CD8-positive, alpha-beta memory T cell (primary cell): Measurements from ENCODE around the gene DNAJC19. TPM values are rescaled to one million over a fixed set of nuclear protein-coding genes. Genes with fewer than 3 reads are reported as not detected.

Experiments used
- CTCF ChIA-PET: fragments of 350-600 bp; sonication (Branson Sonifier 250); formaldehyde crosslinking; loops from one replicate; lab custom pipeline; 2021; ENCODE audit warnings: antibody characterized with exemption; lab: Charles Lee
- POLR2A ChIA-PET: fragments of 350-600 bp; sonication (Branson Sonifier 250); formaldehyde crosslinking; loops from one replicate; lab custom pipeline; 2021; ENCODE audit warnings: antibody characterized with exemption; lab: Charles Lee
- DNase-seq, 5 donors: peaks; one replicate each; pipeline versions ENCODE4 v3.0.0 to v3.0.0-alpha.2; 2020 to 2022; ENCODE audit warnings: mixed read lengths in 1 of 5
- H3K27ac ChIP-seq: one replicate; pipeline ENCODE4 v1.7.0; 2013; ENCODE audit warnings: low read depth, mild to moderate bottlenecking, low read length, moderate library complexity
- H3K27me3 ChIP-seq: 2 replicates; pipeline ENCODE4 v1.7.0; 2013; ENCODE audit warnings: low read length, mild to moderate bottlenecking; ENCODE audit not compliant: insufficient read depth, poor library complexity, severe bottlenecking
- H3K36me3 ChIP-seq: 2 replicates; pipeline ENCODE4 v1.7.0; 2013; ENCODE audit warnings: mild to moderate bottlenecking, low read length, moderate library complexity; ENCODE audit not compliant: insufficient read depth
- H3K4me1 ChIP-seq: 2 replicates; pipeline ENCODE4 v1.7.0; 2013; ENCODE audit warnings: mild to moderate bottlenecking, low read length, moderate library complexity; ENCODE audit not compliant: insufficient read depth
- H3K4me3 ChIP-seq: 2 replicates; pipeline ENCODE4 v1.7.0; 2013; ENCODE audit warnings: mild to moderate bottlenecking, low read length
- H3K9me3 ChIP-seq: 2 replicates; pipeline ENCODE4 v1.7.0; 2013; ENCODE audit warnings: mild to moderate bottlenecking, low read length
- H3K27ac Mint-ChIP-seq, 8 donors: one replicate each; pipeline ENCODE4 v1.8.0; 2020 to 2021; ENCODE audit warnings: mixed read lengths in 8 of 8, mild to moderate bottlenecking in 6 of 8, inconsistent platforms in 3 of 8, moderate library complexity in 3 of 8
- H3K27me3 Mint-ChIP-seq, 2 donors: one replicate each; pipeline ENCODE4 v1.8.0; 2020 to 2021; ENCODE audit warnings: mixed read lengths in 2 of 2, mild to moderate bottlenecking in 1 of 2, moderate library complexity in 1 of 2
- H3K36me3 Mint-ChIP-seq, 3 donors: one replicate each; pipeline ENCODE4 v1.8.0; 2020 to 2021; ENCODE audit warnings: mixed read lengths in 3 of 3, inconsistent platforms in 1 of 3, mild to moderate bottlenecking in 1 of 3
- H3K4me1 Mint-ChIP-seq, 3 donors: one replicate each; pipeline ENCODE4 v1.8.0; 2020 to 2021; ENCODE audit warnings: mixed read lengths in 3 of 3, inconsistent platforms in 1 of 3, mild to moderate bottlenecking in 1 of 3
- H3K4me3 Mint-ChIP-seq, 7 donors: one replicate each; pipeline ENCODE4 v1.8.0; 2020 to 2021; ENCODE audit warnings: mixed read lengths in 7 of 7, mild to moderate bottlenecking in 6 of 7, moderate library complexity in 4 of 7, inconsistent platforms in 2 of 7
- H3K9me3 Mint-ChIP-seq, 5 donors: one replicate each; pipeline ENCODE4 v1.8.0; 2020 to 2022; ENCODE audit warnings: mixed read lengths in 5 of 5, mild to moderate bottlenecking in 3 of 5, moderate library complexity in 2 of 5, inconsistent platforms in 1 of 5
- polyA plus RNA-seq: library from polyadenylated mRNA; unstranded; fragments of 300-500 nt; fragmentation: Illumina TruSeq; gene quantifications from one replicate; pipeline ENCODE4 v1.2.3, GENCODE V29; 2021
- total RNA-seq, 2 experiments: library from RNA; stranded (reverse); gene quantifications; one replicate each; pipeline ENCODE4 v1.2.3, GENCODE V29; 2021

DNAJC19 gene
- 10 to 100 TPM; 70.2 to 72.0 TPM for total RNA-seq
- 102 TPM for polyA plus RNA-seq

GRCh38 chr3:180989291-180990163 is at the start of gene DNAJC19:
DNAJC19 (minus strand) TSS chr3:180989736; CDS start chr3:180989602, 134 bp downstream.
- peak within 1 kb of the TSS; percentile 90 to 99 (median 96) for H3K27ac Mint-ChIP-seq

GRCh38 chr3:181030948-181031347 is 41.4 kb upstream of the DNAJC19 start:
- H3K9me3 Mint-ChIP-seq: peaks cover 6 to 23% (median 11%) of the 10 kb centered on the region in 5 donors
- DNase-seq: no peak
- H3K27ac Mint-ChIP-seq: no peak overlapping the region
- Histone ChIP-seq H3K27me3 (no peaks in the 10 kb centered on the region), H3K27ac (no peak overlapping the region), H3K4me1 (no peaks in the 10 kb centered on the region), H3K36me3 (no peaks in the 10 kb centered on the region), H3K4me3 (no peak overlapping the region), H3K9me3 (no peaks in the 10 kb centered on the region)
- peaks cover 0 to 2% of the 10 kb centered on the region in 2 donors for H3K27me3 Mint-ChIP-seq
- POLR2A ChIA-PET: no interaction called here
- H3K4me3 Mint-ChIP-seq: no peak overlapping the region
- no peaks in the 10 kb centered on the region for H3K4me1 Mint-ChIP-seq
- peaks cover 0 to 23% (median 1%) of the 10 kb centered on the region in 3 donors for H3K36me3 Mint-ChIP-seq
- CTCF ChIA-PET: no interaction called here

More at GRCh38 chr3:180989291-180990163, at the start of gene DNAJC19:
- Mint-ChIP-seq H3K27me3 (peaks cover 0 to 3% of the 10 kb centered on the region in 2 donors), H3K9me3 (no peaks in the 10 kb centered on the region), H3K4me1 (peaks cover 32 to 56% (median 50%) of the 10 kb centered on the region in 3 donors), H3K36me3 (peaks cover 0 to 46% (median 5%) of the 10 kb centered on the region in 3 donors), H3K4me3 (peak within 1 kb of the TSS; percentile 89 to 100 (median 98))
- Histone ChIP-seq H3K27ac (peak within 1 kb of the TSS; percentile 76), H3K4me1 (peaks cover 20% of the 10 kb centered on the region), H3K27me3 (no peaks in the 10 kb centered on the region), H3K36me3 (peaks cover 4% of the 10 kb centered on the region), H3K9me3 (no peaks in the 10 kb centered on the region), H3K4me3 (peak within 1 kb of the TSS; percentile 69)
- DNase-seq: peak; percentile 85 to 95 (median 93)
- CTCF ChIA-PET: interaction anchor here (0.8 kb wide), 1 partner anchor 14 kb away, joined by 3 read pairs; no protein-coding TSS in a partner anchor
- POLR2A ChIA-PET: interaction anchor here (0.8 to 1.0 kb wide), 3 partner anchors 59 to 388 kb away, joined by 7 to 14 read pairs (median 10); partner anchors contain the start of genes FXR1 and TTC14

- Histone ChIP-seq H3K4me3 (no peak overlapping the region), H3K27ac (no peak overlapping the region), H3K4me1 (no peaks in the 10 kb centered on the region), H3K9me3 (no peaks in the 10 kb centered on the region), H3K36me3 (no peaks in the 10 kb centered on the region), H3K27me3 (no peaks in the 10 kb centered on the region)
- peaks cover 16 to 36% (median 26%) of the 10 kb centered on the region in 5 donors for H3K9me3 Mint-ChIP-seq
- CTCF ChIA-PET: no interaction called here
- no peak overlapping the region for H3K4me3 Mint-ChIP-seq
- POLR2A ChIA-PET: no interaction called here
- H3K27me3 Mint-ChIP-seq: peaks cover 0 to 2% of the 10 kb centered on the region in 2 donors
- no peak for DNase-seq
- H3K36me3 Mint-ChIP-seq: peaks cover 0 to 22% (median 1%) of the 10 kb centered on the region in 3 donors
- no peaks in the 10 kb centered on the region for H3K4me1 Mint-ChIP-seq
- no peak overlapping the region for H3K27ac Mint-ChIP-seq
Measured at GRCh38 chr3:181025204-181025603, 35.7 kb upstream of the DNAJC19 start.

GRCh38 chr3:181017690-181018089 is 28.2 kb upstream of the DNAJC19 start:
- no peak overlapping the region for H3K4me3 ChIP-seq
- DNase-seq: no peak
- no peak overlapping the region for H3K27ac Mint-ChIP-seq
- no peaks in the 10 kb centered on the region for H3K36me3 ChIP-seq
- no peak overlapping the region for H3K27ac ChIP-seq
- CTCF ChIA-PET: no interaction called here
- no peaks in the 10 kb centered on the region for H3K27me3 ChIP-seq
- H3K4me1 Mint-ChIP-seq: no peaks in the 10 kb centered on the region
- H3K27me3 Mint-ChIP-seq: peaks cover 9 to 26% of the 10 kb centered on the region in 2 donors
- H3K36me3 Mint-ChIP-seq: peaks cover 0 to 9% (median 1%) of the 10 kb centered on the region in 3 donors
- H3K9me3 ChIP-seq: no peaks in the 10 kb centered on the region
- no peaks in the 10 kb centered on the region for H3K4me1 ChIP-seq
- no peak overlapping the region for H3K4me3 Mint-ChIP-seq
- H3K9me3 Mint-ChIP-seq: peaks cover 0 to 2% (median 0%) of the 10 kb centered on the region in 5 donors
- POLR2A ChIA-PET: no interaction called here

- Histone ChIP-seq H3K27ac (no peak overlapping the region), H3K4me3 (no peak overlapping the region), H3K27me3 (no peaks in the 10 kb centered on the region), H3K4me1 (no peaks in the 10 kb centered on the region), H3K9me3 (no peaks in the 10 kb centered on the region), H3K36me3 (no peaks in the 10 kb centered on the region)
- ChIA-PET CTCF (no interaction called here), POLR2A (no interaction called here)
- no peak for DNase-seq
- Mint-ChIP-seq H3K36me3 (peaks cover 0 to 10% (median 0%) of the 10 kb centered on the region in 3 donors), H3K4me1 (no peaks in the 10 kb centered on the region), H3K9me3 (peaks cover 0 to 2% (median 0%) of the 10 kb centered on the region in 5 donors), H3K27ac (no peak overlapping the region), H3K27me3 (peaks cover 0 to 3% of the 10 kb centered on the region in 2 donors), H3K4me3 (no peak overlapping the region)
Measured at GRCh38 chr3:181009225-181009624, 19.7 kb upstream of the DNAJC19 start.

GRCh38 chr3:181008796-181009195 is 19.3 kb upstream of the DNAJC19 start:
- no peak overlapping the region for H3K27ac Mint-ChIP-seq
- CTCF ChIA-PET: no interaction called here
- Histone ChIP-seq H3K9me3 (no peaks in the 10 kb centered on the region), H3K27me3 (no peaks in the 10 kb centered on the region), H3K27ac (no peak overlapping the region), H3K4me3 (no peak overlapping the region), H3K4me1 (no peaks in the 10 kb centered on the region), H3K36me3 (no peaks in the 10 kb centered on the region)
- no peak for DNase-seq
- H3K4me1 Mint-ChIP-seq: no peaks in the 10 kb centered on the region
- peaks cover 0 to 2% (median 0%) of the 10 kb centered on the region in 5 donors for H3K9me3 Mint-ChIP-seq
- no peak overlapping the region for H3K4me3 Mint-ChIP-seq
- POLR2A ChIA-PET: no interaction called here
- H3K27me3 Mint-ChIP-seq: peaks cover 0 to 2% of the 10 kb centered on the region in 2 donors
- H3K36me3 Mint-ChIP-seq: peaks cover 0 to 10% (median 0%) of the 10 kb centered on the region in 3 donors

GRCh38 chr3:181007262-181007661 is 17.7 kb upstream of the DNAJC19 start:
- no peaks in the 10 kb centered on the region for H3K36me3 ChIP-seq
- ChIA-PET CTCF (no interaction called here), POLR2A (no interaction called here)
- Mint-ChIP-seq H3K27me3 (peaks cover 5 to 8% of the 10 kb centered on the region in 2 donors), H3K4me3 (no peak overlapping the region), H3K4me1 (no peaks in the 10 kb centered on the region), H3K36me3 (peaks cover 1 to 23% (median 2%) of the 10 kb centered on the region in 3 donors), H3K27ac (no peak overlapping the region), H3K9me3 (peaks cover 2 to 13% (median 10%) of the 10 kb centered on the region in 5 donors)
- H3K27ac ChIP-seq: no peak overlapping the region
- H3K9me3 ChIP-seq: no peaks in the 10 kb centered on the region
- H3K27me3 ChIP-seq: no peaks in the 10 kb centered on the region
- no peak for DNase-seq
- no peaks in the 10 kb centered on the region for H3K4me1 ChIP-seq
- no peak overlapping the region for H3K4me3 ChIP-seq

- Histone ChIP-seq H3K4me1 (no peaks in the 10 kb centered on the region), H3K4me3 (no peak overlapping the region), H3K27me3 (no peaks in the 10 kb centered on the region), H3K9me3 (no peaks in the 10 kb centered on the region), H3K27ac (no peak overlapping the region), H3K36me3 (no peaks in the 10 kb centered on the region)
- no peak overlapping the region for H3K27ac Mint-ChIP-seq
- peaks cover 2 to 26% (median 7%) of the 10 kb centered on the region in 3 donors for H3K36me3 Mint-ChIP-seq
- ChIA-PET CTCF (no interaction called here), POLR2A (no interaction called here)
- H3K27me3 Mint-ChIP-seq: peaks cover 5 to 15% of the 10 kb centered on the region in 2 donors
- no peaks in the 10 kb centered on the region for H3K4me1 Mint-ChIP-seq
- H3K9me3 Mint-ChIP-seq: peaks cover 9 to 21% (median 17%) of the 10 kb centered on the region in 5 donors
- DNase-seq: no peak
- no peak overlapping the region for H3K4me3 Mint-ChIP-seq
Measured at GRCh38 chr3:181006541-181006940, 17.0 kb upstream of the DNAJC19 start.
